Right atrium auricular region (tissue), 2 donors: ENCODE results near the gene ANKH. TPM values are rescaled to one million over a fixed set of nuclear protein-coding genes. Genes with fewer than 3 reads are reported as not detected.

Experiments
- DNase-seq: peaks from one replicate; pipeline ENCODE4 v3.0.0-alpha.2; 2019; ENCODE audit warnings: low spot score
- H3K27ac ChIP-seq, 2 donors: fragments of 200-600 bp; sonication (generic); 1 replicate in 1 of 2; 2 replicates in 1 of 2; pipeline ENCODE4 v1.5.1; 2016 to 2019
- H3K27me3 ChIP-seq, 2 donors: fragments of 200-600 bp; sonication (generic); one replicate each; pipeline versions ENCODE4 v1.5.1 to v1.6.0; 2017 to 2019
- H3K36me3 ChIP-seq: fragments of 200-600 bp; sonication (generic); one replicate; pipeline ENCODE4 v1.5.1; 2016
- H3K4me1 ChIP-seq, 2 donors: fragments of 200-600 bp; sonication (generic); one replicate each; pipeline versions ENCODE4 v1.5.1 to v1.6.0; 2017 to 2019
- H3K4me3 ChIP-seq, 2 donors: fragments of 200-600 bp; sonication (generic); 1 replicate in 1 of 2; 2 replicates in 1 of 2; pipeline ENCODE4 v1.5.1; 2017 to 2019; ENCODE audit warnings: mild to moderate bottlenecking in 1 of 2, moderate library complexity in 1 of 2
- H3K9me3 ChIP-seq, 2 donors: fragments of 200-600 bp; sonication (generic); one replicate each; pipeline ENCODE4 v1.5.1; 2019
- total RNA-seq, 2 donors: library from RNA; depleted of rRNA; stranded (reverse); fragments of >200 nt; gene quantifications; one replicate each; pipeline ENCODE4 v1.1.0, GENCODE V29; 2016
- TF ChIP-seq, protein P1 (sequence below), 2 donors: fragments of 200-600 bp; sonication (generic); IDR thresholded peaks; one replicate each; pipeline ENCODE4 v1.5.1; 2019; ENCODE audit warnings: antibody characterized with exemption in 2 of 2

The ANKH gene
- total RNA-seq, 2 donors from 2014 or later, result 52.3 to 80.4 TPM

DNA sequence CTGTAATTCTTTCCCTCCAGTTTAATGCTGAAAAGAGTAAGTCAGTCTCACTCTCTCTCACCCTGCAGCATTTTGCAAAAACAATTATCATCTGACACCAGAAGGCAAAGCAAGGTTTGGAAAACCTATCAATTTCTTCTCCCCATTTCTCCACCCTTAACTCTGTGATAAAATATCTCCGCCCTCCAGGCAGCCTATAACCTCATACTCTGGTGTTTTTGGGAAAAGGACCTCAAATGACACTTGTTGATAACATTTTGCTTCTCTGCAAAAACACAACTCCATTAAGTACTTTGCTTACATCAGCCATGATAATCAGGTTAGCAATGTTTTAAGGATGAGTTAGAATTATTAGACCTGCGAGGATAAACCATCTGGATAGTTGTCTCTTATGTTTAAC is 2.3 kb downstream of the ANKH start:
- DNase-seq, result no peak
- Histone ChIP-seq H3K4me1 (peaks cover 0 to 28% of the 10 kb centered on the region in 2 donors), H3K36me3 (no peaks in the 10 kb centered on the region), H3K27ac (peak overlapping the region; percentile 84 to 91), H3K9me3 (no peaks in the 10 kb centered on the region), H3K4me3 (no peak overlapping the region), H3K27me3 (no peaks in the 10 kb centered on the region)
- TF ChIP-seq, protein P1, sequence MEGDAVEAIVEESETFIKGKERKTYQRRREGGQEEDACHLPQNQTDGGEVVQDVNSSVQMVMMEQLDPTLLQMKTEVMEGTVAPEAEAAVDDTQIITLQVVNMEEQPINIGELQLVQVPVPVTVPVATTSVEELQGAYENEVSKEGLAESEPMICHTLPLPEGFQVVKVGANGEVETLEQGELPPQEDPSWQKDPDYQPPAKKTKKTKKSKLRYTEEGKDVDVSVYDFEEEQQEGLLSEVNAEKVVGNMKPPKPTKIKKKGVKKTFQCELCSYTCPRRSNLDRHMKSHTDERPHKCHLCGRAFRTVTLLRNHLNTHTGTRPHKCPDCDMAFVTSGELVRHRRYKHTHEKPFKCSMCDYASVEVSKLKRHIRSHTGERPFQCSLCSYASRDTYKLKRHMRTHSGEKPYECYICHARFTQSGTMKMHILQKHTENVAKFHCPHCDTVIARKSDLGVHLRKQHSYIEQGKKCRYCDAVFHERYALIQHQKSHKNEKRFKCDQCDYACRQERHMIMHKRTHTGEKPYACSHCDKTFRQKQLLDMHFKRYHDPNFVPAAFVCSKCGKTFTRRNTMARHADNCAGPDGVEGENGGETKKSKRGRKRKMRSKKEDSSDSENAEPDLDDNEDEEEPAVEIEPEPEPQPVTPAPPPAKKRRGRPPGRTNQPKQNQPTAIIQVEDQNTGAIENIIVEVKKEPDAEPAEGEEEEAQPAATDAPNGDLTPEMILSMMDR (IDR thresholded peaks at IDR 0.05), result no peak

DNA sequence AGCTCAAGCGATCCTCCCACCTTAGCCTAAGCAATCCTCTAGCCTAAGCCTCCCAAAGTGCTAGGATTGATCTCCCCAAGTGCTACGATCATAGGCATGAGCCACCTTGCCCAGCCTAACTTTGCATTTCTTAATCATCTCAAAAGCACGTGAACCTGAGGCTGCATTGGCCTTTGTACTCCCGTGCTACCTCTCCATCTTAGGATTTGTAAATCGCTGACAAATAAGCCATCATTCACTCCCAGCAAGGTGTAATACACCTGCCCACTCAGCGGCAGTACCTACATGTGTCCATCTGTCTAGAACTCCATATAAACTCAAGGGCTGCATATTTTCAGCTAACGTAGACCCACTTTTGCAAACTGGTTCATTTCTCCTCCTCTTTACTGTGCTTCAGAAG is 2.8 kb downstream of the ANKH start:
- H3K27ac ChIP-seq, result peak overlapping the region in 1 of 2 donors; percentile 84
- TF ChIP-seq, protein P1 (IDR thresholded peaks at IDR 0.05), result no peak
- no peak overlapping the region for H3K4me3 ChIP-seq
- H3K27me3 ChIP-seq, result no peaks in the 10 kb centered on the region
- no peaks in the 10 kb centered on the region for H3K36me3 ChIP-seq
- no peak for DNase-seq
- peaks cover 0 to 33% of the 10 kb centered on the region in 2 donors for H3K4me1 ChIP-seq
- no peaks in the 10 kb centered on the region for H3K9me3 ChIP-seq

DNA sequence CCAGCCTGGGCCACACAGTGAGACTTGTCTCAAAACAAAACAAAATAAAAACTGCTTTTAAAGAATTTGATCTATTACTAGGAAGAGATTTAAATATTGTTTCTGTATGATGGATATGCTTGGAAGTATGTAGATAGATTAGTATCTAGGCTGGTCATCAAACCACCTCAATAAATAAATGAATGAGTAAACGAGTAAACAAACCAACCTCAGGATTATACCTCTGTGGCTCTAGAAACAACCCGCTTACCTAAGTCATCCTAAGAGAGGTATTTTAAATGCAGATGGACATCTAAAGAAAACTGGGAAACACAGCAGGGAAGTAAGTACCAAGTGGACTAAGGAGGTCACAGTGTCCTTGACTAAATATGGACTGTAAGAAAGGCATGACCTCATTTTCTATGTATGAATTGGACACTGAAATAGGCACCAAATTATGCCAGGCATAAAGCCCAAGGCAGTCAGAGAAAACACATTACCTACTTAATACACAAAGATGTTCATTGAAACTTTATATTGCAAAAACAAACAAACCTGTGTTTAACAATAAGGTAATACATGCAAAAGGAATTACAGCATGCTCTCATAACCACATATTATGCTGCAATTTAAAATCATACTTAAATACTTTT is 7.3 kb downstream of the ANKH start:
- Histone ChIP-seq H3K27me3 (no peaks in the 10 kb centered on the region), H3K9me3 (no peaks in the 10 kb centered on the region), H3K36me3 (no peaks in the 10 kb centered on the region), H3K27ac (peak overlapping the region; percentile 24 to 63), H3K4me3 (no peak overlapping the region), H3K4me1 (peaks cover 0 to 55% of the 10 kb centered on the region in 2 donors)
- TF ChIP-seq, protein P1 (IDR thresholded peaks at IDR 0.05), result no peak
- no peak for DNase-seq

DNA sequence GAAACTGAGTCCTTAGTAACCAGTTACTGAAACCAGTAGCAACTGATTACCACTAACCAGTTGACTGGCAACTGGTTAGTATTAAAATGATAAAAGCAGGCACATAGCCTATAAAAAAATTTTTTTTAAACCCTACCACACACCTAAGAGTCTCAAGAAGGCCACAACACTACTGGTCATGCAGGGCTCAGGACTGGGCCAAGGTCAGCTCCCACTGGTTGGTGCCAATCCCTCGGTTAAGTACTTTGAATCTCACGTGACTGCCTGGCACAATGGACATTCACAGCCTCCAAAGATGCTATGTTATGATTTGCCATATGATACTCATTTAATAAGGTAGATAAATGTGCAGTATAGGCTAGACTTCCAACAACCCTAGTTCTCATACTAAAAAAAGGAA is 8.5 kb downstream of the ANKH start:
- H3K27ac ChIP-seq, result peak overlapping the region; percentile 32 to 63
- H3K4me1 ChIP-seq, result peaks cover 0 to 47% of the 10 kb centered on the region in 2 donors
- H3K36me3 ChIP-seq, result no peaks in the 10 kb centered on the region

DNA sequence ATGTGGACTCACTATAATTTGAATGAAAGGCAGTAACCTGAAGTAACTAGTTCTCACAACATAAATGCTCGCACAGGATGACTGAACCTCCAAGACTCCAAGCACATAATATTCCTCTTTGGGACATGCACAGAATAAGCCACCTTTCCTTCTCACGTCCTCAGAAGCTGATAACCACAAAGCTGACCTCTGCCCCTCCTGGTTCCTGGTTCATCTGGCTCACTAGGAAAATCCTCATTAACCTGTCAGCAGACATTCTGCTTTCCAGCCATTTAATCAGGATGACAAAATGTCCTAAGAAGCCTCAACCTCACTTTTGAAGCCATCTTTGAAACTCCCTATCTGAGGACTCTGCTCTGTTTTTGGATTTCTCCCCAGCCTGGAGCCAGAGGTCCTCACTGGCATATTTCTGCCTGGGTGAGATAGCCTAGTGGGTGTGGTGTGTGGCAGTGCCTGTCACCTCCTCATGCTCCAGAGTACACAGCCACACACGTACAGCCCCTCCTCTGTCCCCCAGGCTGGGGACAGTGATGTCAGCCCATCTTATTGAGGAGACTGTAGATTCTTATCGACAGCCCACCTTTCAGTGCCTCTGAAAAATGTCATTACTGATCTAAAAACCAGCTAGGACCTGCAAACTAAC is 10.3 kb downstream of the ANKH start:
- peaks cover 0 to 47% of the 10 kb centered on the region in 2 donors for H3K4me1 ChIP-seq
- H3K27me3 ChIP-seq, result no peaks in the 10 kb centered on the region
- peak overlapping the region; percentile 40 to 63 for H3K27ac ChIP-seq
- H3K9me3 ChIP-seq, result no peaks in the 10 kb centered on the region
- TF ChIP-seq, protein P1 (IDR thresholded peaks at IDR 0.05), result no peak
- no peaks in the 10 kb centered on the region for H3K36me3 ChIP-seq
- no peak for DNase-seq
- H3K4me3 ChIP-seq, result no peak overlapping the region

More for the DNA sequence above, 8.5 kb downstream of the ANKH start:
- Histone ChIP-seq H3K9me3 (no peaks in the 10 kb centered on the region), H3K27me3 (no peaks in the 10 kb centered on the region), H3K4me3 (no peak overlapping the region)
- TF ChIP-seq, protein P1 (IDR thresholded peaks at IDR 0.05), result no peak
- no peak for DNase-seq
